Keratinocyte (primary cell): ENCODE data around the gene RNASEH1. TPM values are rescaled to one million over a fixed set of nuclear protein-coding genes. Genes with fewer than 3 reads are reported as not detected.

Experiments used
- DNase-seq: peaks from one replicate; pipeline ENCODE4 v3.0.0-alpha.2; 2011; ENCODE audit warnings: low read depth, missing footprints, low spot score
- FAIRE-seq: peaks from 2 replicates; lab custom pipeline; 2011; peaks lifted over from hg19 to GRCh38; lab: Jason Lieb, UNC
- H2AFZ ChIP-seq: 2 replicates; pipeline ENCODE4 v1.6.0; 2012; ENCODE audit warnings: low read length, control low read depth, inconsistent platforms; ENCODE audit not compliant: control insufficient read depth
- H3K27ac ChIP-seq: 2 replicates; pipeline ENCODE4 v1.5.1; 2011; ENCODE audit warnings: low read length; ENCODE audit not compliant: control insufficient read depth, insufficient read depth
- H3K27me3 ChIP-seq: 3 replicates; pipeline ENCODE4 v1.6.0; 2011; ENCODE audit warnings: low read length; ENCODE audit not compliant: control insufficient read depth, insufficient read depth; ENCODE audit errors: extremely low read depth
- H3K36me3 ChIP-seq, 2 experiments: 2 replicates in 1 of 2; 3 replicates in 1 of 2; pipeline ENCODE4 v1.5.1; 2011; ENCODE audit warnings: low read length in 2 of 2, mild to moderate bottlenecking in 1 of 2; ENCODE audit not compliant: control insufficient read depth in 2 of 2, insufficient read depth in 2 of 2; ENCODE audit errors: extremely low read depth in 1 of 2
- H3K4me1 ChIP-seq: 3 replicates; pipeline ENCODE4 v1.5.1; 2011; ENCODE audit warnings: low read length; ENCODE audit not compliant: control insufficient read depth, insufficient read depth; ENCODE audit errors: extremely low read depth
- H3K4me2 ChIP-seq: 3 replicates; pipeline ENCODE4 v1.6.0; 2011; ENCODE audit warnings: low read depth, low read length; ENCODE audit not compliant: control insufficient read depth, insufficient read depth; ENCODE audit errors: extremely low read depth
- H3K4me3 ChIP-seq, 3 experiments: fragments of 200-600 bp in 1 of 3; sonication (generic) in 1 of 3; 2 replicates in 2 of 3; 3 replicates in 1 of 3; pipeline ENCODE4 v1.5.1; 2011 to 2016; ENCODE audit warnings: low read length in 3 of 3, mild to moderate bottlenecking in 3 of 3, control low read depth in 2 of 3, inconsistent platforms in 1 of 3, low read depth in 1 of 3, mixed read lengths in 1 of 3, mixed run types in 1 of 3, moderate library complexity in 1 of 3; ENCODE audit not compliant: control insufficient read depth in 2 of 3, insufficient read depth in 2 of 3; ENCODE audit errors: extremely low read depth in 1 of 3
- H3K79me2 ChIP-seq: 2 replicates; pipeline ENCODE4 v1.6.0; 2012; ENCODE audit warnings: low read length; ENCODE audit not compliant: control insufficient read depth, insufficient read depth
- H3K9ac ChIP-seq: 3 replicates; pipeline ENCODE4 v1.6.0; 2011; ENCODE audit warnings: low read length; ENCODE audit not compliant: control insufficient read depth, insufficient read depth; ENCODE audit errors: extremely low read depth
- H3K9me1 ChIP-seq: 3 replicates; pipeline ENCODE4 v1.6.0; 2011; ENCODE audit warnings: low read length; ENCODE audit not compliant: control insufficient read depth, insufficient read depth; ENCODE audit errors: extremely low read depth
- H3K9me3 ChIP-seq: 2 replicates; pipeline ENCODE4 v1.5.1; 2012; ENCODE audit warnings: low read depth, low read length; ENCODE audit not compliant: control insufficient read depth
- H4K20me1 ChIP-seq: 3 replicates; pipeline ENCODE4 v1.6.0; 2011; ENCODE audit warnings: low read length; ENCODE audit not compliant: control insufficient read depth, insufficient read depth; ENCODE audit errors: extremely low read depth
- EZH2 ChIP-seq: IDR thresholded peaks from one replicate; pipeline ENCODE4 v1.6.1; 2012; ENCODE audit warnings: inconsistent platforms, mild to moderate bottlenecking, low read length, moderate library complexity
- dilution Hi-C: fragments of 300-500 bp; cut with MboI; formaldehyde crosslinking; loops from one replicate; pipeline ENCODE4 v1.7.0; 2020; ENCODE audit warnings: low sequenced_read_pairs; ENCODE audit not compliant: extremely low pct_ligation_motif_present
- polyA plus RNA-seq, 5 experiments: library from polyadenylated mRNA; depleted of rRNA in 3 of 5; stranded (reverse) in 3 of 5; stranded (forward) in 1 of 5; unstranded in 1 of 5; fragments of >200 nt; gene quantifications; 1 replicate in 1 of 5; 2 replicates in 3 of 5; 3 replicates in 1 of 5; pipeline versions ENCODE4 v1.2.1 to v1.2.3, GENCODE V29; 2011 to 2012; ENCODE audit warnings: missing spikeins in 2 of 5, low read depth in 1 of 5, low replicate concordance in 1 of 5
- TF ChIP-seq, protein P1 (sequence below), 3 experiments: IDR thresholded peaks in 1 of 3; conservative IDR thresholded peaks in 1 of 3; optimal IDR thresholded peaks in 1 of 3; 2 replicates in 2 of 3; 3 replicates in 1 of 3; pipeline versions ENCODE3 to v1.5.1; 2011; ENCODE audit warnings: low read length in 3 of 3, mild to moderate bottlenecking in 3 of 3, moderate library complexity in 2 of 3, control low read depth in 1 of 3, inconsistent platforms in 1 of 3; ENCODE audit not compliant: insufficient read depth in 2 of 3; ENCODE audit errors: extremely low read depth in 1 of 3

The RNASEH1 gene
- polyA plus RNA-seq, 1 donor (not counting 4 experiments of a cell fraction or from before 2014, with no cell fraction given): 15.3 TPM

DNA sequence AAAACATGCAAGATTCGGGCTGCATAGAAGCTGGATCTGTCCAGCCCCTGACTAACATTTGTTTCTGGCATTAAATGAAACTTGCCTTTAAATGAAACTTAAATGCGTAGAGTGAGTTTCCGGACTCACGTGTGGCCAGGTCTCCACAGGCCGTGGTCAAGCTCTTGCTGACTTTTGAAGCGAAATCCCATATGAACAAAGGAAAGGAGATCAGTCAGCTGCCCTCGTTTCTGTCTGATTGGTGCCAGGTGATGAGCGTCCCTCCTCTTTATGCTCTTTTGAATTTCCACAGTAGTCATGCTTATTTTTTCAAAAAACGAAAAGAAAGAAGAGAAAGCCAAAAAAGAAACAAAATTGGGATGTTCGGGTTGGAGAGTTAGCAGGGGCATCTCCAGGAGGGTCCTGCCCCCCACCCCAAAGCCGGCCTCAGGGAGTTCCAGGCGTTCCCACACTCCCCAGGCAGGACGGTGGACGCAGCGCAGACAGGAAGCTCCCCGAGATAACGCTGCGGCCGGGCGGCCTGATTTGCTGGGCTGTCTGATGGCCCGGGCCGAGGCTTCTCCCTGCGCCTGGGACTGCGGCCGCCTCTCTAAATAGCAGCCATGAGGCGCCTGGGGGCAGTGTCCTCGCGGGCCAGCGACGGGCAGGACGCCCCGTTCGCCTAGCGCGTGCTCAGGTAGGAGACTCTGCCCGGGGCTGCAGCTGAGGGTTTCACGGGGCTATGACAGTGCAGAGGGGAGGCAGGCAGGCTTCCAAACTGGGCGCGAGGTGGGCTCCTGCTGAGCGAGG, 36.6 kb upstream of the RNASEH1 start, which contains the start of gene COLEC11:
TSS of gene COLEC11 (plus strand) at position 620 of the 789 bp plus-strand sequence. CDS start 9,229 bp downstream, outside the sequence.
- Histone ChIP-seq H3K27ac (no peak within 1 kb of the TSS), H3K79me2 (no peaks in the 10 kb centered on the region), H3K4me2 (no peak within 1 kb of the TSS), H3K9ac (no peak within 1 kb of the TSS), H3K9me3 (no peaks in the 10 kb centered on the region), H3K9me1 (no peaks in the 10 kb centered on the region), H2AFZ (no peak within 1 kb of the TSS), H3K4me1 (no peaks in the 10 kb centered on the region), H3K4me3 (no peak within 1 kb of the TSS), H4K20me1 (no peaks in the 10 kb centered on the region), H3K27me3 (no peaks in the 10 kb centered on the region), H3K36me3 (no peaks in the 10 kb centered on the region)
- dilution Hi-C loops: no loop called here
- TF ChIP-seq EZH2: no peak
- TF ChIP-seq, protein P1, sequence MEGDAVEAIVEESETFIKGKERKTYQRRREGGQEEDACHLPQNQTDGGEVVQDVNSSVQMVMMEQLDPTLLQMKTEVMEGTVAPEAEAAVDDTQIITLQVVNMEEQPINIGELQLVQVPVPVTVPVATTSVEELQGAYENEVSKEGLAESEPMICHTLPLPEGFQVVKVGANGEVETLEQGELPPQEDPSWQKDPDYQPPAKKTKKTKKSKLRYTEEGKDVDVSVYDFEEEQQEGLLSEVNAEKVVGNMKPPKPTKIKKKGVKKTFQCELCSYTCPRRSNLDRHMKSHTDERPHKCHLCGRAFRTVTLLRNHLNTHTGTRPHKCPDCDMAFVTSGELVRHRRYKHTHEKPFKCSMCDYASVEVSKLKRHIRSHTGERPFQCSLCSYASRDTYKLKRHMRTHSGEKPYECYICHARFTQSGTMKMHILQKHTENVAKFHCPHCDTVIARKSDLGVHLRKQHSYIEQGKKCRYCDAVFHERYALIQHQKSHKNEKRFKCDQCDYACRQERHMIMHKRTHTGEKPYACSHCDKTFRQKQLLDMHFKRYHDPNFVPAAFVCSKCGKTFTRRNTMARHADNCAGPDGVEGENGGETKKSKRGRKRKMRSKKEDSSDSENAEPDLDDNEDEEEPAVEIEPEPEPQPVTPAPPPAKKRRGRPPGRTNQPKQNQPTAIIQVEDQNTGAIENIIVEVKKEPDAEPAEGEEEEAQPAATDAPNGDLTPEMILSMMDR (optimal IDR thresholded peaks at IDR 0.05 in 1 of 3, IDR thresholded peaks at IDR 0.05 in 1 of 3, conservative IDR thresholded peaks at IDR 0.05 in 1 of 3; ENCODE audit: extremely low read depth in 1 of 3, insufficient read depth in 2 of 3, low read length in 3 of 3): no peak
- DNase-seq: no peak
- no peak for FAIRE-seq

DNA sequence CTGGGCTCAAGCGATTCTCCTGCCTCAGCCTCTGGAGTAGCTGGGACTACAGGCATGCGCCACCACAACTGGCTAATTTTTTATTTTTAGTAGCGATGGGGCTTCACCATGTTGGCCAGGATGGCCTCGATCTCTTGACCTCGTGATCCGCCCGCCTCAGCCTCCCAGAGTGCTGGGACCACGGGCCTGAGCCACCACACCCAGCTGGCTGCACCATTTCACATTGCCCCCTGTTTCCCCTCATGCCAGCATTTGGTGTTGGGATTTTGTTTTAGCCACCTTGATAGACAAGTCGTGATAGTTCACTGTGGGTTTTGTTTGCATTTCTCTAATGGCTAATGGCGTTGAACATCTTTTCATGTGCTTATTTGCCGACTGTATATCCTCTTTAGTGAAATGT, 31.0 kb upstream of the RNASEH1 start:
- dilution Hi-C loops: no loop called here
- Histone ChIP-seq H3K79me2 (no peaks in the 10 kb centered on the region), H3K4me3 (no peak overlapping the region), H3K27ac (no peak overlapping the region), H3K27me3 (no peaks in the 10 kb centered on the region), H3K9ac (no peak overlapping the region), H3K4me2 (no peak overlapping the region), H4K20me1 (no peaks in the 10 kb centered on the region), H3K4me1 (no peaks in the 10 kb centered on the region), H3K9me3 (no peaks in the 10 kb centered on the region), H3K9me1 (no peaks in the 10 kb centered on the region), H2AFZ (no peak overlapping the region), H3K36me3 (peaks cover 1 to 2% of the 10 kb centered on the region in 2 experiments)
- FAIRE-seq: no peak
- no peak for DNase-seq
- TF ChIP-seq, protein P1 (optimal IDR thresholded peaks at IDR 0.05 in 1 of 3, IDR thresholded peaks at IDR 0.05 in 1 of 3, conservative IDR thresholded peaks at IDR 0.05 in 1 of 3; ENCODE audit: extremely low read depth in 1 of 3, insufficient read depth in 2 of 3, low read length in 3 of 3): no peak
- no peak for TF ChIP-seq EZH2
